Measurements from ENCODE around the gene ZBTB7C.

The ZBTB7C gene

GRCh38 chr18:48390641-48391040, 18.5 kb downstream of the ZBTB7C start:
- no peak for DNase-seq (ENCODE audit: low read depth in 2 of 2)

GRCh38 chr18:48388478-48388877, 20.7 kb downstream of the ZBTB7C start:
- DNase-seq (ENCODE audit: low read depth in 2 of 2) = no peak

DNA sequence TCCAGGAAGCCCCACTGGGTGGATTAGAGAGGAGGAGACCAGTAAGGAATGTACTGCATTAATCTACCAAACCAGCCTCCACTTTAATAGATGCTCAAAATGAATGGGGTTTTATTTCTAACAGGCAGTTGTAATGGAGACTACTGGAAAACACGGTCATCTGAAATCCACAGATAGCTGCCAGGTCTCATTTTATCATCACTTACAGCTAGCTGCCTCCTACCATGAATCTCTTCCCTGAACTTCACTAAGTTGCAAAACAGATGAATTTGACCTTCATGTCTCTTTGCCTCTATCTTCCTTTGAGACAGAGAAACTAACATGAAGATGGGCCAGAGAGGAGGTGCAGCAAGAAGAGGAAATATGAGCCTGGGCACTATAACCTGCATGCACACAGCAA, 21.9 kb downstream of the ZBTB7C start:
- no peak for DNase-seq (ENCODE audit: low read depth in 2 of 2)

- DNase-seq (ENCODE audit: low read depth in 2 of 2) = no peak
These were observed 23.6 kb downstream of the ZBTB7C start for GRCh38 chr18:48385596-48385995.

GRCh38 chr18:48376934-48377333, 32.2 kb downstream of the ZBTB7C start:
- no peak for DNase-seq (ENCODE audit: low read depth in 2 of 2)

- no peak for DNase-seq (ENCODE audit: low read depth in 2 of 2)
These were observed 32.8 kb downstream of the ZBTB7C start for GRCh38 chr18:48376406-48376805.

- no peak for DNase-seq (ENCODE audit: low read depth in 2 of 2)
These were observed 33.9 kb downstream of the ZBTB7C start for GRCh38 chr18:48375150-48375800.

DNA sequence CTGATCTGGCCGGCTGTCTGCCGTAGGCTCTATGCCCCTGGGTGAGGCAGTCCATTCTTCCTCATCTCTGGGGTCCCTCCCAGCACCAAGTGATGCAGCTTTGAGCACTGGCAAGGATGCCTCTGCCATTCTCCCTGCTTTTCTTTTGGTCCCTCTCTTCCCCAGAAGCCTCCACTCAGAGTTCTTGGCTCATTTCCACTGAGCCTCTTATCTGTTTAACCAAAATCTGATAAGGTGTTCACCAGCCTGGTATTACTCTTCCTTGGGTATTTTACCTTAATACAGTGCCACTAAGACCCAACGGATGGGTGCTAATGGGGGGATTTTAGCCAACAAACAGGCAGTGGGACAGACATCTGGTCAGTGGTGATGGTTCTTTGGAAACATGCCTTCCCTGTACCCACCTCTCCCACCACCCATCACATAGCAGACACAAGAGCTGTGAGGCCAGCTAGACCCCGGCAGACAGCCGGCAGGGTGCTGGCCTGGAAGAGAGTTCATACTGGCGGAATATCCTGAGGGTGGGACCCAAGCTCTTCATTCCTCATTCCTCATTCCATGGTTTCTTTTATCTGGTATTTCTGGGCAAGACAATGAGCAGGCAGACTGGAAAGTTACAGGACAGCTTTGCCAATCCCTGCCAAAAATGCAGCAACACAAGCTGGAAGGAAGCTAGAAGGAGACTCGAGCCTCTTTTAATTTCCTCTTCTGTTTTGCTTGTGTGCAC, 34.6 kb downstream of the ZBTB7C start:
- no peak for DNase-seq (ENCODE audit: low read depth in 2 of 2)

- DNase-seq (ENCODE audit: low read depth in 2 of 2) = no peak
These were observed 37.2 kb downstream of the ZBTB7C start for GRCh38 chr18:48371854-48372602.

- no peak for DNase-seq (ENCODE audit: low read depth in 2 of 2)
These were observed 41.6 kb downstream of the ZBTB7C start for GRCh38 chr18:48367557-48367956.

- no peak for DNase-seq (ENCODE audit: low read depth in 2 of 2)
These were observed 43.2 kb downstream of the ZBTB7C start for GRCh38 chr18:48365965-48366364.

DNA sequence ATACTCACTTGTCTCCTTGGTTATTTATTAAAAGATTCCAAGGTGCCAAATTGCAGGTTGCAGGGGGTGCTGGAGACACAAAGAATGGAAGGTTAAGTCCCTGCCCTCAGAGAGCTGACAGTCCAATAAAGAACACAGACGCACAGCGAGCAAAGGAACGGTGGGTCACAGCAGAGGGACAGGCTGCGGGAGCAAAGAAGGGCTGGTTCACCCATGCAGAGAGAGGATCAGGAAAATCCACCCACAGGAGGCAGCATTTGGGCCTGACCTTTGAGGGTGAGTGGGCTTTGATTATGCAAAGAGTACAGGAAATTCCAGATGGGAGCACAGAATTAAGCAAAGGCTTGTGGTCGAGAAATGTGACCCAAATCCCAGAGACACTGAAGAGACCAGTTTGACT, 45.0 kb downstream of the ZBTB7C start:
- DNase-seq (ENCODE audit: low read depth in 2 of 2) = no peak

DNA sequence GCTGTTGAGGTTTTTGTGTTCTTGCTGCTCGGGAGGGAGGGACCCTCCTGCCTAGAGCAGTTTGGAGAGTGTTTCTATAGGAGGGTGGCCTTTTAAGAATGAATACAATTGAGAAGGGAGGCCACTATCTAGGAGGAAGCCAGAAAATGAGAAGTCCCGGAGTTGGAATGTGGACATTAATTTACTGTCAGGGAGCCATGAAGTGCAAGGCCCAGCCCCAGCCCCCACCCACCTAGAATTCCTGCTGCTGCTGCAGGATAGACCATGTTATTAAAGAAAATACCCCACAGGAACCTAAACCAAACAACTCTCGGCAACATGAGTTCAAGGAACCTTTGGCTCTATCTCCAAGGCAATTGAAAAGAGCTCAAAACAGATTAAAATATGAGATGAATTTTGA, 46.0 kb downstream of the ZBTB7C start:
- no peak for DNase-seq (ENCODE audit: low read depth in 2 of 2)

- DNase-seq (ENCODE audit: low read depth in 2 of 2) = no peak
These were observed 47.4 kb downstream of the ZBTB7C start for GRCh38 chr18:48361801-48362200.

GRCh38 chr18:48360376-48361021, 48.7 kb downstream of the ZBTB7C start:
- no peak for DNase-seq (ENCODE audit: low read depth in 2 of 2)

GRCh38 chr18:48359626-48360025, 49.6 kb downstream of the ZBTB7C start:
- DNase-seq (ENCODE audit: low read depth in 2 of 2) = no peak

- DNase-seq (ENCODE audit: low read depth in 2 of 2) = no peak
These were observed 50.3 kb downstream of the ZBTB7C start for GRCh38 chr18:48358868-48359267.

- no peak for DNase-seq (ENCODE audit: low read depth in 2 of 2)
These were observed 52.1 kb downstream of the ZBTB7C start for GRCh38 chr18:48356909-48357631.

DNA sequence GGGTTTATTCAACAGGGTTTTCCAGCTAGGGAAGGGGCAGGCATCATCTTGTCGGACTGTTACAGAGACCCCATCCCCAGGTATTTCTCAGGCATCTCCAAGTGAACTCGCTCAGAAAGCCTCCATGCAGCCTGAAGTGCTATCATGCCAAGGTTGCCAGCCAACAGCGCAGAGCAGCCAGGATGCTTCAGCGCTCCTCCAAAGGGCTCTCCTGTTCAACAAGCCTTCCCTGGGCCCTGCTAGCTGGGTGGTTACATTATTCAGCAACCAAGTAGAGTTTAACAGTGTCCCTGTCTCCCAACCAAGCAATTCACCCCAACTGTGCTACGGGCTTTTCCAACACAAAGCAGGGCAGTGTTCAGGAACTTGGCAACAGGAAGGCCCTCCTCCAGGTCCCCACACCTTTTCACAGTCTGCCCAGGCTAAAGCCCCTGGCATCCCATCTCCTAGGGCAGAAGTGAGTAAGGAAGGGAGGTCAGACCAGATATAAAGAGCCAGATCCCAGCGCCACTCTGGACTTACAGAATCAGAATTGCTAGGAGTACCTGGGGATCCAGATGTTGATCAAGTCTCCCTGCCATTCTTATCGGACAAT, 52.9 kb downstream of the ZBTB7C start:
- DNase-seq (ENCODE audit: low read depth in 2 of 2) = no peak

DNA sequence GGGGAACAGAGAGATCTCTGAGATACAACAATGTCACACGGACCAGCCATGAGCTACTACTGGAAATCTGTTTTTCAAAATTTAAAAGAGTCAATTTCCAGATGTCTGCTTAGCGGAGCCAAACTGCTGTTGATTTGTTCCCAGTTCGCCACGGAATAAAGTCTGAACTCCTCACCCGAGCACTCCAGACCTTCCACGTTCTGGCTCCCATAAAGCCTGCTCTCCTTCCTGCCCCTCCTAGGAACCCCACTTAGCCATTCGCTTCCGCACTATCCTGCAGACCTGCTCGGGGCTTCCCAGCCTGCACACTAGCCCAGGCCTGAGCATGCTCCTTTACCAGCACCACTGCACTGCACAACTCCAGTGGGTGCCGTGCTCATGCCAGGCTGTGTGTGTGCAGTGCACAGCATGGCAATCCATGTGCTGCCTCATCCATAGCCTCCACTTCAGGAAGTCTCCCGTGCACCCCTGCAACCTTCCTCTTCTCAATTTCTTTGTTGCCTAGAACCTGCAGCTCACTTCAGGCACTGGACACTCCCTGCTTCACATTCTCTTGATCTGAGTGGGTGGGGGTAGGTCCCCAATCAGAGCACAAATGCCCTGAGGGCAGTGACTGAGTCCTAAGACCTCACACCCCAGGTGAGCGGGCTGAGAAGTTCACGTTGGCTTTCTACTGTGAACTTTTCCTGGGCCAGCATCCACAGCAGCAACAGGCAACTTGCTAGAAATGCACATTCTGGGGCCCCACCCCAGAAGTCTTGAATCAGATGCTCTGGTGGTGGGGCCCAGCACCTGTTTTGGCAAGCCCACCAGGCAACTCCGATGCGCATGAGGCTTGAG, 53.7 kb downstream of the ZBTB7C start:
- no peak for DNase-seq (ENCODE audit: low read depth in 2 of 2)

All from stimulated activated CD4-positive, alpha-beta T cell treated with anti-CD3 and anti-CD28 coated beads, Interleukin-12 subunit alpha, Interleukin-12 subunit beta, amount 100 ng/mL, for 24 hours (primary cell).